Kidney epithelial cell (primary cell): Measurements from ENCODE around the gene MBNL2. TPM values are rescaled to one million over a fixed set of nuclear protein-coding genes. Genes with fewer than 3 reads are reported as not detected.

Experiments used
- DNase-seq: peaks from one replicate; pipeline ENCODE4 v3.0.0-alpha.2; 2010; ENCODE audit warnings: low read depth
- H3K27me3 ChIP-seq: 2 replicates; pipeline ENCODE4 v1.6.0; 2011; ENCODE audit warnings: low read length; ENCODE audit not compliant: control insufficient read depth, insufficient read depth
- H3K36me3 ChIP-seq: 2 replicates; pipeline ENCODE4 v1.5.1; 2011; ENCODE audit warnings: low read length; ENCODE audit not compliant: control insufficient read depth, insufficient read depth
- H3K4me3 ChIP-seq: 2 replicates; pipeline ENCODE4 v1.5.1; 2011; ENCODE audit warnings: low read depth, mild to moderate bottlenecking, control low read depth, low read length
- CTCF ChIP-seq: IDR thresholded peaks from 2 replicates; pipeline ENCODE4 v1.5.1; 2011; ENCODE audit warnings: mild to moderate bottlenecking, moderate library complexity, low read length, control low read depth, inconsistent platforms; ENCODE audit not compliant: insufficient read depth, poor library complexity, severe bottlenecking
- total RNA-seq: library from RNA; depleted of rRNA; stranded (reverse); fragments of >200 nt; gene quantifications from 2 replicates; pipeline ENCODE4 v1.2.3, GENCODE V29; 2015

MBNL2 gene
- total RNA-seq, 1 donor from 2014 or later: 42.4 TPM

DNA sequence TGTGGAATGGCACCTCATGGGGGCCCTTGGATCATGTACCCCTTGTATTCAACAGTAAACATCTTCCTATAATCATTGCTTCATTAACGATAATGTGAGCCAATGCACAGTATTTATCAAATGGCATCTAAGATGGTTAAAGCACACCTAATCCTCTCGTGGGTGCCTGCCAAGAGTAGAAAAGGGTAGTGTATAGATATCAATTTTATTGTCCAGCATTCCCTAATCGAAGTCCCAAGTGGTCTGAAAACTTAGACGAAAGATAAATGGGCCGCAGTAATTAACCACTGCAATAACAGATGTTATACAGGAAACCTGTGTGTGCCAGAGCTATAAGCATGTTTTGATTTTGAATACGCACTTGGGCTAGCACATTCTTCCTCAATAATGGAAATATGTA lies 667 bp upstream of the MBNL2 start:
- no peaks in the 10 kb centered on the region for H3K36me3 ChIP-seq
- no peak overlapping the region for H3K4me3 ChIP-seq
- H3K27me3 ChIP-seq: no peaks in the 10 kb centered on the region
- no peak for TF ChIP-seq CTCF
- DNase-seq: no peak

GRCh38 chr13:97223037-97223710 lies 1.0 kb downstream of the MBNL2 start:
- DNase-seq: no peak
- H3K4me3 ChIP-seq: peak overlapping the region; percentile 66
- TF ChIP-seq CTCF: no peak
- no peaks in the 10 kb centered on the region for H3K36me3 ChIP-seq
- no peaks in the 10 kb centered on the region for H3K27me3 ChIP-seq

- Histone ChIP-seq H3K27me3 (no peaks in the 10 kb centered on the region), H3K4me3 (peak overlapping the region; percentile 66), H3K36me3 (no peaks in the 10 kb centered on the region)
- TF ChIP-seq CTCF: no peak
- peak; percentile 79 for DNase-seq
Measured at GRCh38 chr13:97223711-97224541, 1.8 kb downstream of the MBNL2 start.

DNA sequence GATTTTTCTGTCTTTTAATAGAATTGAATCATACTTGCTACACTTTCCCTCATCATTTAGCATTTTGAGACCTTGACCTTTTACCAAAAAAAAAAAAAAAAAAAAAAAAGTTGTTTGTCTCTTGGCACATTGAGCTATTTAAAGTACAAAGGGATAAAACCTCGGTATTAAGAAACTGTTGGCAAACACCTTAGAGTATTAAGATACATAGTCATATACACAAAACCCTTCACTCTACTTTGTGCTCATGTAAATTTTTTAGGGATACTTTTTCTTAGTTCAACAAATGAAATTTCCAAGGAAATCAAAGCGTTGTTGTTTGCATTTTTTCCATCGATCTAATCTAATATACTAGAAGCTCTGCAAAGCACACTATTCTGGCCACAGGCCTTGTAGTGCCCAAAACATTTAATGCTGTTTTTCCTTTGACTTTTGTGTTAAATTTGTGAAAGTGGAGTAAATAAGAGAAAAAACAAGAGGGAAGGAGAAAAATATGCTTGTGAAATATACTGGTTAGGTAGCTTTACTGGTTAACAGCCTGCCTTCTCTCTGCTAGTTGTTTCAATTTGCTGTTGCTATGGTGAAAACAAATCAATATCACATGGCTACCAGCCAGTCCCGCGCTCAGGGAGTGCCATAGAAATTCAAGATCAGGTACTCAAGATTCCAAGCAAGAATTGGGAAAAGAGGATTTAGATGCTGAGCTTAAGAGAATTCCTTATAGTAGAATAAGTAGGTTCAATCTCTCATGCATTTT lies 2.6 kb downstream of the MBNL2 start:
- Histone ChIP-seq H3K36me3 (no peaks in the 10 kb centered on the region), H3K27me3 (no peaks in the 10 kb centered on the region), H3K4me3 (peak overlapping the region; percentile 66)
- no peak for DNase-seq
- no peak for TF ChIP-seq CTCF

DNA sequence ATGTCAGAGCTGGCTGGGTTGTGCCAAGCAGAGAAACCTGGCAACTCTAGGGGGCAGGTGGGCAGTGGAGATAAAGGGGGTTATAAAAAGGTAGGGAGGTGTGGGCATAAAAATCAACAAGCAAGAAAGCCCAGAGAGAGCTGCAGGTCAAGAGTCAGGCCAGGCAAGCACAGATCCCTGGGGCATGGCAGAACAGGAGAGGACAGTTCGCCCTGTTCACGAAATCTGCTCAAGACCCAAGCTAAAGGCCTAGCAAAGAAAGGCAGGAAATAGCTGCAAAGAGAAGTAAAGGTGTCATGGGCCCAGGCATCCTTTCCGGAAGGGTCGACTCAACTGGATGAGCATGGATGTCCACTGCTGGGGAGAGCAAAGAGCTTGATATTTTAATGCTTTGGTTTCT lies 3.4 kb downstream of the MBNL2 start:
- Histone ChIP-seq H3K27me3 (no peaks in the 10 kb centered on the region), H3K4me3 (peak overlapping the region; percentile 66), H3K36me3 (no peaks in the 10 kb centered on the region)
- DNase-seq: no peak
- TF ChIP-seq CTCF: no peak
